ENCODE results near the gene TDG. TPM values are rescaled to one million over a fixed set of nuclear protein-coding genes. Genes with fewer than 3 reads are reported as not detected.
A peak's percentile ranks its signal among the peaks of the same experiment; 100 is the strongest.

Gene TDG
- total RNA-seq (2014; rRNA removed; shearing (Covaris generic)) (22.8 and 24.0 TPM in 2 replicates), polyA plus RNA-seq (2016; fragmentation: Nextera tagmentation; extraction: Ambion mirVana) (25.5 and 28.5 TPM in 2 replicates)

GRCh38 chr12:103965590-103966504 is at the start of gene TDG:
Gene TDG, plus strand, starts transcription at chr12:103965872. Its CDS starts 166 bp downstream, at chr12:103966038.
- H3K4me3 ChIP-seq: peak within 1 kb of the TSS; percentile 99
- 0 to 1% methylated on average over 47 to 59 of the region's 64 CpGs for WGBS, 2 experiments (ENCODE audit: low coverage in 1 of 2, low lambda C conversion rate in 2 of 2, missing lambda C conversion rate in 2 of 2)

GRCh38 chr12:103917873-103918272 is 47.8 kb upstream of the TDG start:
- H3K9me2 ChIP-seq (ENCODE audit: insufficient read depth): no peaks in the 10 kb centered on the region
- TF ChIP-seq EZH2phosphoT487 (IDR thresholded peaks at IDR 0.05; ENCODE audit: insufficient read depth, low read depth) (no peak), EZH2 (IDR thresholded peaks at IDR 0.05; ENCODE audit: insufficient read depth, poor library complexity, severe bottlenecking) (no peak)
- 37 to 49% methylated on average over 2 to 3 of the region's 3 CpGs for WGBS, 2 experiments (ENCODE audit: low coverage in 1 of 2, low lambda C conversion rate in 2 of 2, missing lambda C conversion rate in 2 of 2)
- DNase-seq: no peak
- no peaks in the 10 kb centered on the region for H4K20me1 ChIP-seq (ENCODE audit: insufficient read depth)
- H3K79me2 ChIP-seq (ENCODE audit: insufficient read depth): no peaks in the 10 kb centered on the region
- H3K4me3 ChIP-seq: no peak overlapping the region
- H3K9me3 ChIP-seq (ENCODE audit: low read depth): no peaks in the 10 kb centered on the region
- no peaks in the 10 kb centered on the region for H3K27me3 ChIP-seq (replicated peaks; ENCODE audit: insufficient read depth)
- no peak overlapping the region for H2AFZ ChIP-seq
- no peaks in the 10 kb centered on the region for H3F3A ChIP-seq (ENCODE audit: insufficient read depth)
- H3K4me2 ChIP-seq (ENCODE audit: unreplicated experiment): no peak overlapping the region
- H3K9ac ChIP-seq: no peak overlapping the region
- no peak overlapping the region for H3K27ac ChIP-seq
- in situ Hi-C loops (cut with MboI): no loop called here
- H3K4me1 ChIP-seq (ENCODE audit: insufficient read depth): no peaks in the 10 kb centered on the region
- no peaks in the 10 kb centered on the region for H3K36me3 ChIP-seq (ENCODE audit: low read depth)

More at GRCh38 chr12:103965590-103966504, at the start of gene TDG:
- Histone ChIP-seq H3K9me3 (ENCODE audit: low read depth) (no peaks in the 10 kb centered on the region), H3K9ac (peak within 1 kb of the TSS; percentile 99), H3K79me2 (ENCODE audit: insufficient read depth) (peaks cover 85% of the 10 kb centered on the region), H2AFZ (peak within 1 kb of the TSS; percentile 97), H3K4me2 (ENCODE audit: unreplicated experiment) (peak within 1 kb of the TSS; percentile 98), H3K36me3 (ENCODE audit: low read depth) (no peaks in the 10 kb centered on the region), H3K27me3 (replicated peaks; ENCODE audit: insufficient read depth) (no peaks in the 10 kb centered on the region), H4K20me1 (ENCODE audit: insufficient read depth) (no peaks in the 10 kb centered on the region), H3F3A (ENCODE audit: insufficient read depth) (peaks cover 34% of the 10 kb centered on the region), H3K27ac (peak within 1 kb of the TSS; percentile 92), H3K9me2 (ENCODE audit: insufficient read depth) (no peaks in the 10 kb centered on the region), H3K4me1 (ENCODE audit: insufficient read depth) (peaks cover 48% of the 10 kb centered on the region)
- no peak for TF ChIP-seq EZH2 (IDR thresholded peaks at IDR 0.05; ENCODE audit: insufficient read depth, poor library complexity, severe bottlenecking)
- no peak for TF ChIP-seq EZH2phosphoT487 (IDR thresholded peaks at IDR 0.05; ENCODE audit: insufficient read depth, low read depth)
- DNase-seq: peak; percentile 99
- in situ Hi-C loops (cut with MboI): no loop called here

- Histone ChIP-seq H3K27ac (0 out of 2 replicates have a peak overlapping the region, but pooled peaks have one; percentile 7), H3K4me3 (no peak overlapping the region), H3K79me2 (ENCODE audit: insufficient read depth) (no peaks in the 10 kb centered on the region), H4K20me1 (ENCODE audit: insufficient read depth) (no peaks in the 10 kb centered on the region), H3K4me2 (ENCODE audit: unreplicated experiment) (no peak overlapping the region), H3F3A (ENCODE audit: insufficient read depth) (no peaks in the 10 kb centered on the region; the same call in 1 of the 2 replicates), H2AFZ (peak overlapping the region; percentile 31; the same call in 1 of the 2 replicates), H3K9ac (no peak overlapping the region), H3K9me3 (ENCODE audit: low read depth) (no peaks in the 10 kb centered on the region), H3K27me3 (replicated peaks; ENCODE audit: insufficient read depth) (no peaks in the 10 kb centered on the region), H3K4me1 (ENCODE audit: insufficient read depth) (peaks cover 8% of the 10 kb centered on the region), H3K36me3 (ENCODE audit: low read depth) (no peaks in the 10 kb centered on the region), H3K9me2 (ENCODE audit: insufficient read depth) (no peaks in the 10 kb centered on the region)
- WGBS, 2 experiments (ENCODE audit: low coverage in 1 of 2, low lambda C conversion rate in 2 of 2, missing lambda C conversion rate in 2 of 2): 68% methylated on average over 9 of the region's 9 CpGs
- peak; percentile 78 for DNase-seq
- TF ChIP-seq EZH2phosphoT487 (IDR thresholded peaks at IDR 0.05; ENCODE audit: insufficient read depth, low read depth): no peak
- no peak for TF ChIP-seq EZH2 (IDR thresholded peaks at IDR 0.05; ENCODE audit: insufficient read depth, poor library complexity, severe bottlenecking)
- in situ Hi-C loops (cut with MboI): no loop called here
These were observed 40.7 kb upstream of the TDG start for GRCh38 chr12:103924761-103925641.

- peak overlapping the region; percentile 98 for H2AFZ ChIP-seq
- peaks cover 17% of the 10 kb centered on the region for H3K36me3 ChIP-seq (ENCODE audit: low read depth)
- H3K27ac ChIP-seq: 0 out of 2 replicates have a peak overlapping the region, but pooled peaks have one; percentile 92
- no peaks in the 10 kb centered on the region for H3K9me2 ChIP-seq (ENCODE audit: insufficient read depth)
- no peak for DNase-seq
- peaks cover 21% of the 10 kb centered on the region for H3K4me1 ChIP-seq (ENCODE audit: insufficient read depth)
- 37 to 38% methylated on average over 12 of the region's 12 CpGs for WGBS, 2 experiments (ENCODE audit: low coverage in 1 of 2, low lambda C conversion rate in 2 of 2, missing lambda C conversion rate in 2 of 2)
- no peaks in the 10 kb centered on the region for H4K20me1 ChIP-seq (ENCODE audit: insufficient read depth)
- H3K9ac ChIP-seq: peak overlapping the region; percentile 91
- H3K27me3 ChIP-seq (replicated peaks; ENCODE audit: insufficient read depth): no peaks in the 10 kb centered on the region
- H3K9me3 ChIP-seq (ENCODE audit: low read depth): no peaks in the 10 kb centered on the region
- no peaks in the 10 kb centered on the region; the same call in 1 of the 2 replicates for H3F3A ChIP-seq (ENCODE audit: insufficient read depth)
- TF ChIP-seq EZH2phosphoT487 (IDR thresholded peaks at IDR 0.05; ENCODE audit: insufficient read depth, low read depth) (no peak), EZH2 (IDR thresholded peaks at IDR 0.05; ENCODE audit: insufficient read depth, poor library complexity, severe bottlenecking) (no peak)
- H3K79me2 ChIP-seq (ENCODE audit: insufficient read depth): peaks cover 35% of the 10 kb centered on the region
- H3K4me3 ChIP-seq: peak overlapping the region; percentile 85
- in situ Hi-C loops (cut with MboI): no loop called here
- peak overlapping the region; percentile 92 for H3K4me2 ChIP-seq (ENCODE audit: unreplicated experiment)
These were observed 37.0 kb upstream of the TDG start for GRCh38 chr12:103928682-103929045.
